Progenitor cell of endocrine pancreas (in vitro differentiated cells): Measurements from ENCODE around the gene STXBP5. TPM values are rescaled to one million over a fixed set of nuclear protein-coding genes. Genes with fewer than 3 reads are reported as not detected.
A peak's percentile ranks its signal among the peaks of the same experiment; 100 is the strongest.

Experiments
- DNase-seq: peaks from one replicate; pipeline ENCODE4 v3.0.0; 2021; ENCODE audit warnings: low spot score; ENCODE audit not compliant: unreplicated experiment
- H3K27ac Mint-ChIP-seq: 2 replicates; pipeline ENCODE4 v1.8.0; 2021; ENCODE audit warnings: mild to moderate bottlenecking, moderate library complexity, mixed read lengths
- H3K27me3 Mint-ChIP-seq: 2 replicates; pipeline ENCODE4 v1.8.0; 2021; ENCODE audit warnings: mixed read lengths
- H3K36me3 Mint-ChIP-seq: 2 replicates; pipeline ENCODE4 v1.8.0; 2022; ENCODE audit warnings: mixed read lengths; ENCODE audit not compliant: insufficient read depth
- H3K4me1 Mint-ChIP-seq: 2 replicates; pipeline ENCODE4 v1.8.0; 2021; ENCODE audit warnings: low read depth, mixed read lengths
- H3K4me3 Mint-ChIP-seq: 2 replicates; pipeline ENCODE4 v1.8.0; 2021; ENCODE audit warnings: low read depth, mild to moderate bottlenecking, moderate library complexity, mixed read lengths
- H3K9me3 Mint-ChIP-seq: 2 replicates; pipeline ENCODE4 v1.8.0; 2021; ENCODE audit warnings: low read depth, mixed read lengths
- CTCF ChIP-seq: fragments of 200-600 bp; sonication (generic); IDR thresholded peaks from one replicate; pipeline ENCODE4 v1.5.0; 2021; ENCODE audit warnings: antibody characterized with exemption, mild to moderate bottlenecking; ENCODE audit not compliant: unreplicated experiment
- total RNA-seq: library from RNA; stranded (reverse); gene quantifications from 2 replicates; pipeline ENCODE4 v1.2.1, GENCODE V29; 2021

Gene STXBP5
- total RNA-seq, 1 donor from 2014 or later, result 43.0 TPM

GRCh38 chr6:147279427-147279826, 75.2 kb downstream of the STXBP5 start:
- peaks cover 4% of the 10 kb centered on the region for H3K4me1 Mint-ChIP-seq
- H3K27ac Mint-ChIP-seq, result no peak overlapping the region
- H3K36me3 Mint-ChIP-seq, result peaks cover 29% of the 10 kb centered on the region
- no peak for TF ChIP-seq CTCF
- H3K27me3 Mint-ChIP-seq, result no peaks in the 10 kb centered on the region
- H3K9me3 Mint-ChIP-seq, result no peaks in the 10 kb centered on the region
- H3K4me3 Mint-ChIP-seq, result no peak overlapping the region
- DNase-seq, result no peak

GRCh38 chr6:147281895-147282565, 77.8 kb downstream of the STXBP5 start:
- no peak overlapping the region for H3K27ac Mint-ChIP-seq
- no peak for TF ChIP-seq CTCF
- H3K9me3 Mint-ChIP-seq, result no peaks in the 10 kb centered on the region
- no peak overlapping the region for H3K4me3 Mint-ChIP-seq
- H3K4me1 Mint-ChIP-seq, result peaks cover 6% of the 10 kb centered on the region
- peaks cover 24% of the 10 kb centered on the region for H3K36me3 Mint-ChIP-seq
- H3K27me3 Mint-ChIP-seq, result no peaks in the 10 kb centered on the region
- DNase-seq, result no peak

GRCh38 chr6:147282566-147282959, 78.3 kb downstream of the STXBP5 start:
- Mint-ChIP-seq H3K27ac (no peak overlapping the region), H3K9me3 (no peaks in the 10 kb centered on the region)

GRCh38 chr6:147283460-147283859, 79.2 kb downstream of the STXBP5 start:
- H3K27me3 Mint-ChIP-seq, result no peaks in the 10 kb centered on the region
- peaks cover 6% of the 10 kb centered on the region for H3K4me1 Mint-ChIP-seq
- H3K36me3 Mint-ChIP-seq, result peaks cover 23% of the 10 kb centered on the region
- DNase-seq, result no peak
- no peak for TF ChIP-seq CTCF
- no peaks in the 10 kb centered on the region for H3K9me3 Mint-ChIP-seq
- H3K4me3 Mint-ChIP-seq, result no peak overlapping the region
- H3K27ac Mint-ChIP-seq, result no peak overlapping the region

More at GRCh38 chr6:147282566-147282959, 78.3 kb downstream of the STXBP5 start:
- peaks cover 6% of the 10 kb centered on the region for H3K4me1 Mint-ChIP-seq
- H3K4me3 Mint-ChIP-seq, result no peak overlapping the region
- no peak for TF ChIP-seq CTCF
- no peak for DNase-seq
- H3K36me3 Mint-ChIP-seq, result peaks cover 23% of the 10 kb centered on the region
- H3K27me3 Mint-ChIP-seq, result no peaks in the 10 kb centered on the region

- DNase-seq, result no peak
- H3K4me1 Mint-ChIP-seq, result peaks cover 6% of the 10 kb centered on the region
Measured at GRCh38 chr6:147285087-147285855, 81.1 kb downstream of the STXBP5 start.

More at GRCh38 chr6:147285087-147285855, 81.1 kb downstream of the STXBP5 start:
- H3K9me3 Mint-ChIP-seq, result no peaks in the 10 kb centered on the region
- H3K27me3 Mint-ChIP-seq, result no peaks in the 10 kb centered on the region
- TF ChIP-seq CTCF, result peak; percentile 57
- H3K27ac Mint-ChIP-seq, result no peak overlapping the region
- no peak overlapping the region for H3K4me3 Mint-ChIP-seq
- peaks cover 11% of the 10 kb centered on the region for H3K36me3 Mint-ChIP-seq
